SK-N-SH treated with all-trans-retinoic acid at 6 μM for 48 hours (cell line): Measurements from ENCODE around the gene DMD.
A peak's percentile ranks its signal among the peaks of the same experiment; 100 is the strongest.
"Not testable (repeated sequence)": the region's sequence is repeated elsewhere in the genome, so short reads cannot be mapped to it uniquely, and the experiment has no call there.

Experiments used
- ATAC-seq: fragments of 200-7000 bp; cut with Tn5 transposase; 3 replicates; pipeline ENCODE4 v1.9.1; 2020; ENCODE audit warnings: mild to moderate bottlenecking, moderate library complexity
- ARNTL ChIP-seq: fragments of 450-650 bp; formaldehyde crosslinking; IDR thresholded peaks from 2 replicates; pipeline ENCODE4 v1.5.0; 2020; ENCODE audit warnings: low read depth, mild to moderate bottlenecking, moderate library complexity, borderline replicate concordance
- BACH2 ChIP-seq: fragments of 250-450 bp; sonication (Bioruptor Pico); IDR thresholded peaks from 2 replicates; pipeline ENCODE4 v1.9.0; 2021; ENCODE audit warnings: mild to moderate bottlenecking, borderline replicate concordance
- CSDC2 ChIP-seq: fragments of 250-450 bp; sonication (Bioruptor Pico); IDR thresholded peaks from 2 replicates; pipeline ENCODE4 v1.5.0; 2020; ENCODE audit warnings: mild to moderate bottlenecking, moderate library complexity
- ESRRG ChIP-seq: fragments of 250-450 bp; sonication (Bioruptor Pico); IDR thresholded peaks from 2 replicates; pipeline ENCODE4 v1.6.1; 2021; ENCODE audit warnings: mild to moderate bottlenecking
- GLIS3 ChIP-seq: fragments of 250-450 bp; sonication (Bioruptor Pico); IDR thresholded peaks from 2 replicates; pipeline ENCODE4 v1.5.0; 2020; ENCODE audit warnings: mild to moderate bottlenecking, moderate library complexity
- ISL1 ChIP-seq: fragments of 250-450 bp; sonication (Bioruptor Pico); IDR thresholded peaks from 2 replicates; pipeline ENCODE4 v2.1.2; 2022; ENCODE audit warnings: mild to moderate bottlenecking, moderate library complexity
- OSR1 ChIP-seq: fragments of 250-450 bp; sonication (Bioruptor Pico); IDR thresholded peaks from 2 replicates; pipeline ENCODE4 v1.8.0; 2022; ENCODE audit warnings: moderate library complexity, mild to moderate bottlenecking, inconsistent platforms
- PATZ1 ChIP-seq: fragments of 250-450 bp; sonication (Bioruptor Pico); IDR thresholded peaks from 2 replicates; pipeline ENCODE4 v1.8.0; 2020; ENCODE audit warnings: mild to moderate bottlenecking, moderate library complexity, borderline replicate concordance
- PPARA ChIP-seq: fragments of 250-450 bp; sonication (Bioruptor Pico); IDR thresholded peaks from 2 replicates; pipeline ENCODE4 v1.5.0; 2020; ENCODE audit warnings: mild to moderate bottlenecking, borderline replicate concordance
- RARB ChIP-seq: fragments of 250-450 bp; sonication (Bioruptor Pico); IDR thresholded peaks from 2 replicates; pipeline ENCODE4 v1.8.0; 2021; ENCODE audit warnings: mild to moderate bottlenecking, moderate library complexity
- SNAI2 ChIP-seq: fragments of 250-450 bp; sonication (Bioruptor Pico); IDR thresholded peaks from 2 replicates; pipeline ENCODE4 v1.5.0; 2020; ENCODE audit warnings: mild to moderate bottlenecking, moderate library complexity
- TCF4 ChIP-seq: fragments of 250-450 bp; sonication (Bioruptor Pico); IDR thresholded peaks from 2 replicates; pipeline ENCODE4 v1.8.0; 2021; ENCODE audit warnings: mild to moderate bottlenecking, moderate library complexity, borderline replicate concordance
- TOX ChIP-seq: fragments of 250-450 bp; sonication (Bioruptor Pico); IDR thresholded peaks from 2 replicates; pipeline ENCODE4 v1.8.0; 2021; ENCODE audit warnings: mild to moderate bottlenecking, moderate library complexity, borderline replicate concordance
- TSHZ2 ChIP-seq: fragments of 250-450 bp; sonication (Bioruptor Pico); IDR thresholded peaks from 2 replicates; pipeline ENCODE4 v1.5.0; 2020; ENCODE audit warnings: mild to moderate bottlenecking, moderate library complexity
- ZC3H10 ChIP-seq: fragments of 250-450 bp; sonication (Bioruptor Pico); IDR thresholded peaks from 2 replicates; pipeline ENCODE4 v1.5.1; 2021; ENCODE audit warnings: mild to moderate bottlenecking, moderate library complexity
- ZFP3 ChIP-seq: fragments of 250-450 bp; sonication (Bioruptor Pico); IDR thresholded peaks from 2 replicates; pipeline ENCODE4 v1.5.0; 2020; ENCODE audit warnings: mild to moderate bottlenecking, moderate library complexity
- ZNF565 ChIP-seq: fragments of 450-650 bp; formaldehyde crosslinking; conservative IDR thresholded peaks from 2 replicates; pipeline ENCODE4 v1.5.0; 2020; ENCODE audit warnings: low read depth, mild to moderate bottlenecking, moderate library complexity
- ZNF70 ChIP-seq: fragments of 450-650 bp; formaldehyde crosslinking; IDR thresholded peaks from 2 replicates; pipeline ENCODE4 v1.5.0; 2020; ENCODE audit warnings: mild to moderate bottlenecking, moderate library complexity
- ZNF8 ChIP-seq: fragments of 450-650 bp; formaldehyde crosslinking; IDR thresholded peaks from 2 replicates; pipeline ENCODE4 v1.5.0; 2020; ENCODE audit warnings: mild to moderate bottlenecking, moderate library complexity
- TF ChIP-seq, protein P1 (sequence below): fragments of 250-450 bp; sonication (Bioruptor Pico); IDR thresholded peaks from 2 replicates; pipeline ENCODE4 v1.5.1; 2021; ENCODE audit warnings: mild to moderate bottlenecking, moderate library complexity
- TF ChIP-seq, protein P2 (sequence below): fragments of 250-450 bp; sonication (Bioruptor Pico); IDR thresholded peaks from 2 replicates; pipeline ENCODE4 v1.8.0; 2021; ENCODE audit warnings: low read depth, mild to moderate bottlenecking, moderate library complexity, borderline replicate concordance

DMD gene

DNA sequence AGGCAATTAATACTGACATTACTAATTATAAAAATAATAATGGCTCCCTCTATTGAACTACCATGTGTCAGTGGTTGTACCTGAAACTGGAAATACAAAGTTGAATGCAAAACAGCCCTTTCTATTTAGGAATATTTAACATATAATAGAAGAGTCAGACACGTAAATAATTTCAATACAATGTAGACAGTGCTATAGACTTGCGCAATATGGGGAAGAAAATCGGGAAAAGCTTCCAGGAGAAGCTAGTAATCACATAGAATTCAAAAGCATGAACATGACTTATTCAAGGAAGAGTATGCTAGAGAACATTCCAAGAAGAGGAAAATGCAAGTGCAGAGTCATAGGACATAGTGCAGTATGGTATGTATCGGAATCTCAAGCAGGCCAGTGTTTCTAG is 1730.7 kb downstream of the DMD start:
- TF ChIP-seq, protein P1, sequence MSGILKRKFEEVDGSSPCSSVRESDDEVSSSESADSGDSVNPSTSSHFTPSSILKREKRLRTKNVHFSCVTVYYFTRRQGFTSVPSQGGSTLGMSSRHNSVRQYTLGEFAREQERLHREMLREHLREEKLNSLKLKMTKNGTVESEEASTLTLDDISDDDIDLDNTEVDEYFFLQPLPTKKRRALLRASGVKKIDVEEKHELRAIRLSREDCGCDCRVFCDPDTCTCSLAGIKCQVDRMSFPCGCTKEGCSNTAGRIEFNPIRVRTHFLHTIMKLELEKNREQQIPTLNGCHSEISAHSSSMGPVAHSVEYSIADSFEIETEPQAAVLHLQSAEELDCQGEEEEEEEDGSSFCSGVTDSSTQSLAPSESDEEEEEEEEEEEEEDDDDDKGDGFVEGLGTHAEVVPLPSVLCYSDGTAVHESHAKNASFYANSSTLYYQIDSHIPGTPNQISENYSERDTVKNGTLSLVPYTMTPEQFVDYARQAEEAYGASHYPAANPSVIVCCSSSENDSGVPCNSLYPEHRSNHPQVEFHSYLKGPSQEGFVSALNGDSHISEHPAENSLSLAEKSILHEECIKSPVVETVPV (CRISPR knock-in tag) = no peak
- TF ChIP-seq TCF4 (CRISPR knock-in tag) = no peak
- TF ChIP-seq CSDC2 (CRISPR knock-in tag) = no peak
- no peak for TF ChIP-seq TOX (CRISPR knock-in tag)
- no peak for TF ChIP-seq TSHZ2 (CRISPR knock-in tag)
- TF ChIP-seq ARNTL (CRISPR knock-in tag) = no peak
- TF ChIP-seq ZC3H10 (CRISPR knock-in tag) = no peak
- TF ChIP-seq PPARA (CRISPR knock-in tag) = no peak
- TF ChIP-seq OSR1 (CRISPR knock-in tag) = no peak
- no peak for TF ChIP-seq RARB (CRISPR knock-in tag)
- TF ChIP-seq ZFP3 (CRISPR knock-in tag) = no peak
- TF ChIP-seq ZNF70 = no peak
- TF ChIP-seq, protein P2, sequence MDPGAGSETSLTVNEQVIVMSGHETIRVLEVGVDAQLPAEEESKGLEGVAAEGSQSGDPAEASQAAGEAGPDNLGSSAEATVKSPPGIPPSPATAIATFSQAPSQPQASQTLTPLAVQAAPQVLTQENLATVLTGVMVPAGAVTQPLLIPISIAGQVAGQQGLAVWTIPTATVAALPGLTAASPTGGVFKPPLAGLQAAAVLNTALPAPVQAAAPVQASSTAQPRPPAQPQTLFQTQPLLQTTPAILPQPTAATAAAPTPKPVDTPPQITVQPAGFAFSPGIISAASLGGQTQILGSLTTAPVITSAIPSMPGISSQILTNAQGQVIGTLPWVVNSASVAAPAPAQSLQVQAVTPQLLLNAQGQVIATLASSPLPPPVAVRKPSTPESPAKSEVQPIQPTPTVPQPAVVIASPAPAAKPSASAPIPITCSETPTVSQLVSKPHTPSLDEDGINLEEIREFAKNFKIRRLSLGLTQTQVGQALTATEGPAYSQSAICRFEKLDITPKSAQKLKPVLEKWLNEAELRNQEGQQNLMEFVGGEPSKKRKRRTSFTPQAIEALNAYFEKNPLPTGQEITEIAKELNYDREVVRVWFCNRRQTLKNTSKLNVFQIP (CRISPR knock-in tag) = no peak
- no peak for TF ChIP-seq ZNF565
- no peak for TF ChIP-seq GLIS3 (CRISPR knock-in tag)

GRCh38 chrX:31471229-31471628 is 1740.1 kb downstream of the DMD start:
- no peak for ATAC-seq
- no peak for TF ChIP-seq ZNF8 (CRISPR knock-in tag)
- no peak for TF ChIP-seq BACH2 (CRISPR knock-in tag)

More for the DNA sequence above, 1730.7 kb downstream of the DMD start:
- no peak for ATAC-seq

DNA sequence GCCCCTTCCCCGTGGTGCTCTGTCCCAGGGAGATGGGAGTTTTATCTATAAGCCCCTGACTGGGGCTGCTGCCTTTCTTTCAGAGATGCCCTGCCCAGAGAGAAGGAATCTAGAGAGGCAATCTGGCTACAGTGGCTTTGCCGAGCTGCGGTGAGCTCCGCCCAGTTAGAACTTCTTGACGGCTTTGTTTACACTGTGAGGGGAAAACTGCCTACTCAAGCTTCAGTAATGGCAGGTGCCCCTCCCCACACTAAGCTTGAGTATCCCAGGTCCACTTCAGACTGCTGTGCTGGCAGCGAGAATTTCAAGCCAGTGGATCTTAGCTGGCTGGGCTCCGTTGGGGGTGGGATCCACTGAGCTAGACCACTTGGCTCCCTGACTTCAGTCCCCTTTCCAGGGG is 1740.6 kb downstream of the DMD start:
- ATAC-seq = not testable (repeated sequence)

- TF ChIP-seq OSR1 (CRISPR knock-in tag) = no peak
- no peak for TF ChIP-seq GLIS3 (CRISPR knock-in tag)
- TF ChIP-seq TSHZ2 (CRISPR knock-in tag) = no peak
- TF ChIP-seq SNAI2 (CRISPR knock-in tag) = no peak
- TF ChIP-seq ZNF8 (CRISPR knock-in tag) = no peak
- no peak for TF ChIP-seq CSDC2 (CRISPR knock-in tag)
- 0 out of 2 replicates have a peak, but pooled peaks have one; percentile 20 for TF ChIP-seq PATZ1 (CRISPR knock-in tag)
- TF ChIP-seq ESRRG (CRISPR knock-in tag) = no peak
- TF ChIP-seq ISL1 (CRISPR knock-in tag) = no peak
- ATAC-seq = no peak
These were observed 1746.9 kb downstream of the DMD start for GRCh38 chrX:31464306-31464915.
